A673 (cell line): ENCODE data around the gene RALGPS1.

Experiments used
- EZH2 ChIP-seq: fragments of 200-600 bp; sonication (generic); IDR thresholded peaks from 2 replicates; pipeline ENCODE4 v1.6.1; 2017; ENCODE audit warnings: borderline replicate concordance, low read depth, mild to moderate bottlenecking, mixed read lengths, antibody characterized with exemption, low read length; ENCODE audit not compliant: poor library complexity, severe bottlenecking
- TF ChIP-seq, protein P1 (sequence below): fragments of 300-800, 200-600 bp; sonication (generic); conservative IDR thresholded peaks from 2 replicates; pipeline ENCODE4 v1.5.1; 2017; ENCODE audit warnings: low read depth, mild to moderate bottlenecking, antibody characterized with exemption, low read length, moderate library complexity, mixed read lengths

DNA sequence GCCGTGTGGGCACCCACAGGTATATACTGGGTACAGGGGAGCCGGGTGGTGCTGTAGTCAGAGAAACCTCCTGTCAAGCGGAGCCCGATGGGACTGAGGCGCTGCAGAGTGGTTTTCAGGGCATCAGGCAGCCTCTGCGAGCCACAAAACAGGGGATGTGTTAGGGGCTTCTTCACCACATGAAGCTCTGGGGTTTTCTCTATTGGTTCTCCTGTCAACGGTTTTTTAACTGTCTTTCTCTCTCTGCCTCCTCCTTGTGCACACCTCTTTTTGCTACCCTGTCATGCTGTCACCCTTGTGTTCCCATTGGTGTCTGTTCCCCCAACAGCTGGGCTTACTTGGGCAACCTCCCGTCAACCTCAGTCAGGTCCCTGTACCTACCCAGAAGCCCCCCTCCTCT is 19.9 kb downstream of the RALGPS1 start:
- TF ChIP-seq, protein P1, sequence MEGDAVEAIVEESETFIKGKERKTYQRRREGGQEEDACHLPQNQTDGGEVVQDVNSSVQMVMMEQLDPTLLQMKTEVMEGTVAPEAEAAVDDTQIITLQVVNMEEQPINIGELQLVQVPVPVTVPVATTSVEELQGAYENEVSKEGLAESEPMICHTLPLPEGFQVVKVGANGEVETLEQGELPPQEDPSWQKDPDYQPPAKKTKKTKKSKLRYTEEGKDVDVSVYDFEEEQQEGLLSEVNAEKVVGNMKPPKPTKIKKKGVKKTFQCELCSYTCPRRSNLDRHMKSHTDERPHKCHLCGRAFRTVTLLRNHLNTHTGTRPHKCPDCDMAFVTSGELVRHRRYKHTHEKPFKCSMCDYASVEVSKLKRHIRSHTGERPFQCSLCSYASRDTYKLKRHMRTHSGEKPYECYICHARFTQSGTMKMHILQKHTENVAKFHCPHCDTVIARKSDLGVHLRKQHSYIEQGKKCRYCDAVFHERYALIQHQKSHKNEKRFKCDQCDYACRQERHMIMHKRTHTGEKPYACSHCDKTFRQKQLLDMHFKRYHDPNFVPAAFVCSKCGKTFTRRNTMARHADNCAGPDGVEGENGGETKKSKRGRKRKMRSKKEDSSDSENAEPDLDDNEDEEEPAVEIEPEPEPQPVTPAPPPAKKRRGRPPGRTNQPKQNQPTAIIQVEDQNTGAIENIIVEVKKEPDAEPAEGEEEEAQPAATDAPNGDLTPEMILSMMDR, result no peak
- TF ChIP-seq EZH2, result no peak
